Activated CD4-positive, alpha-beta T cell treated with anti-CD3 and anti-CD28 coated beads, Interleukin-2, amount 50 U/mL, for 4 hours (primary cell): ENCODE results near the gene AEBP1.
A peak's percentile ranks its signal among the peaks of the same experiment; 100 is the strongest.

ENCODE experiments used
- DNase-seq, 2 experiments: peaks; one replicate each; pipeline ENCODE4 v3.0.0-alpha.2; 2020

The AEBP1 gene

DNA sequence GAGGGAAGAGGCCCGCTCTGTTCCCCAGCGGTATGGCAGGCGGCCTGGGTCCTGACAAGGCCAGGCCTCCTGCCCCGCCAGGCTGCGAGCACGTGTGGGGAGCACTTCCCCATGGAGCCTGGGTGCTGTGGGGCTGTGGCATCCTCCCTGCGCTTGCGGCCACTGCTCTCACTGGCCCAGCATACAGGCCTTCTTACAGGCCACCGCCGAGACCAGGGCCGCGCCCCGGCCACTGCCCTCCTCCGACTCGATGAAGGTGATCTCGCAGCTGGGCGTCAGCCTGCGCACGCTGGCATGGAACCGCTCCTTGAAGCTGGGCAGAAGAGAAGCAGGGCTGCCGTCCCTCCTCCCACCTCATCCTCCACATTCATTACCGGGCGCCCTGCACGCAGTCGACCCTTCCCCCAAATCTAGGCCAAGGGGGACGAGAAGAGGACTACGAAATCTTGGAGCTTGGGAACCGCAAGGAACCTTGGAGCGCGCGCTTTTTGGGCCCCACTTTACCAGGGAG, 40.9 kb downstream of the AEBP1 start:
- DNase-seq: no peak

GRCh38 chr7:44145479-44145968, 41.4 kb downstream of the AEBP1 start:
- DNase-seq: peak; percentile 55 to 63

DNA sequence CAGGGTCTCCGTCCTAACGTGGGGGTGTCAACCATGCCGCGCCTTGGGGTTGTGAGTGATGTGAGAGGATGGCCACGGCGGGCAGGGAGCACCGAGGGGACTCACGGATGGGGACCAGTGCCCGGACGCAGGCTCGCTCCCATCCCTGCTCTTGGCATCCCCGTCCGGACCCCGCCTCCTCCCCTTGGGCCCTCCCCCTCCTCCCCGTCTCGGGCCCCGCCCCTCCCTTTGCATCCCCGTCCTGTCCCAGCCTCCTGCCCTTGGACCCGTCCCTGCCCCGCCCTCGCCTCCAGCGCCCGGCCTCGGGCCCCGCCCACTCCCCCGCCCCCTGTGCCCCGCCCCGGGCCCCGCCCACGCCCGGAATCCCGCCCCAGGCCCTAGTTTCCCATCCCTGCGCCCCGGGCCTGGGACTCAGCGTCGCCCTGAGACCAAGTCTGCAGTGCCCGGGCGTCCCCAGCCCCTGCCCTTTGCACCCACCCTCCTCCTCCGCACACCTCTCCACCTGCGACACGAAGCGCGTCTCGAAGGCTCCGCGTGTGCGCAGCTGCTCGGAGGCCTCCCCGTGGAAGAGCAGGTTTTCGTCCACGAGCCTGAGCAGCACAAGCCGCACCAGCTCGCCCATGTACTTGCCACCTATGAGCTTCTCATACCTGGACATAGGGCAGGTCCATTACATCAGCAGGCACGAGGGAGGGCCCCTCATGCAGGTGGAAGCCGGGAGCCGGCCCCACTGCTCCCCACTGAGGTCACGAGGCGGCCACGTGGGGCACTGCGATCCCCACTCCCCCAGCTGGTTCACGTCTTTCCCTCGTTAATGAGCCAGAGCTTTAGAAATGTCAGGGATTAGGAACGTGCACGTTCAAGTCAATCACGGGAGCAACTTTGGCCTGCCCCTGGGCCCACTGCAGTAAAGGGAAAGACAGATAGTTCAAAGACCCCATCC, 42.1 kb downstream of the AEBP1 start:
- peak; percentile 49 to 54 for DNase-seq

DNA sequence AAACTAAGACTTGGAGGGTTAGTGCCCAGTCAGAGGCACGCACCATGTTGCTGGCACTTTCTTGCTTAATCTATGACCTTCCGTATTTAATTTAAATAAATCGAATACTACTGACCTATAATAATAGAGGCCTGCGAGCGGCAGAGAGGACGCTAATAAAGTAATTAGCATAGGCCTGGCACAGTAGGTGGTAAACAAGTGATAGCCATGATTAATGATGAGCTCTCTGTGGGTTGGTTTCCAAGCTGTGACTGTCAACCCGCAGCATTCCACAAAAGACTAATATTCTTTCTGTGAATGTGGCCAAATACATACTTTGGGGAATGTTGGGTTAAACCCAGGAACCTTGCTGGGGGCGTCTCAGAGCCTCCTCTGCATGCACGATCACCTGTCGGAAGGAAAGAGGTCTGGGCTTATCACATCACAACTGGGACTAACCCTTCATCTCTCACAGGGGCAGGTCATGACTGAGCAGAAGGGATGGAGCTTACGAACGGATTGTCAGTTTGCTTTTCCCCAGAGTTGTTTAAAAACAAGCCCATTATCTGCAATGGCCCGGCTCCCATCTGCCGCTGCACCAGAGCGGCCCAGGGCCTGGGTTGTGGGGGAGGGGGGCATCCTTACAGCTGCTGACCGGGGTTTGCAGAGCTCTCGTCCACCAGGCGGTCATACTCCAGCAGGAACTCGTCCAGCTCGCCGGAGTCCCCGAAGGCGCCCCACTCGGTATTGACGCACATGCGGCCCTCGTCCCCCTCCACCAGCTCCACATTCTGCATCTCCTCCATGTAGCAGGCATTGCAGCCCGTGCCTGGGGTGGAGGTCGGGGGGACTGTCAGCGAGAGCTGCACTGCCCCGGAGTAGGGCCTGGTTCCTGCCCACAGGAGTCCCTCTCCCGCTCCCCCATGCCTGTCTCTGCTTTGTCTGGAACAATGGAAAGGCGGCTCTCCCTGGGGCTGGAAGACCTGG, 43.2 kb downstream of the AEBP1 start:
- DNase-seq: no peak

GRCh38 chr7:44148166-44148565, 44.0 kb downstream of the AEBP1 start:
- no peak for DNase-seq

DNA sequence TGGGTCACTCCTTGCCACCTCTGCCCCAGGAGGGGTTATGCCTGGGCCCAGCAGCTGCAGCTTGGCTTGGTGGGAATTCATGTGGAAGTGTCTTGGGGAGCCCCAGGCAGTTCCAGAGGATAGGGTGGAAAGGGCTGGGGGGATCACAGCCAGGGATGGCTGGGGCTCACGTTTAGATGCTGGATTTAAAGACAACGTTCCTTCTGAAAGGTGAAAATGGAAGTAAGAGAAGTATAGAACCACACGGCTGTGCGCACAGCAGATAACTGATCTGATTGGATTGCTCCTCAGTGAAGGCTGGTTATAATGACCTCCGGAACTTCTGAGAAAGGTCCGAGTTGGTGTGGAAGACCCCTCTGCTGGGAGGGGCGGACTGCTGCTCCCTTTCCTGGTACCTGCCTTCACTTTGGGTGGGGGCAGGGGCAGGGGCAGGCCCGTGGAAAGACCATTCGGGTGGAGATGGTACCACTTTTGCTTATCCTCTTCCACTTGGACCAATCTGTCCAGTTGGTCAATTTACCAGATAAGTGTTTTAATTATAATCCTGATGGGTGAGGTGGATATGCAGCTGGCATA, 44.9 kb downstream of the AEBP1 start:
- no peak for DNase-seq

DNA sequence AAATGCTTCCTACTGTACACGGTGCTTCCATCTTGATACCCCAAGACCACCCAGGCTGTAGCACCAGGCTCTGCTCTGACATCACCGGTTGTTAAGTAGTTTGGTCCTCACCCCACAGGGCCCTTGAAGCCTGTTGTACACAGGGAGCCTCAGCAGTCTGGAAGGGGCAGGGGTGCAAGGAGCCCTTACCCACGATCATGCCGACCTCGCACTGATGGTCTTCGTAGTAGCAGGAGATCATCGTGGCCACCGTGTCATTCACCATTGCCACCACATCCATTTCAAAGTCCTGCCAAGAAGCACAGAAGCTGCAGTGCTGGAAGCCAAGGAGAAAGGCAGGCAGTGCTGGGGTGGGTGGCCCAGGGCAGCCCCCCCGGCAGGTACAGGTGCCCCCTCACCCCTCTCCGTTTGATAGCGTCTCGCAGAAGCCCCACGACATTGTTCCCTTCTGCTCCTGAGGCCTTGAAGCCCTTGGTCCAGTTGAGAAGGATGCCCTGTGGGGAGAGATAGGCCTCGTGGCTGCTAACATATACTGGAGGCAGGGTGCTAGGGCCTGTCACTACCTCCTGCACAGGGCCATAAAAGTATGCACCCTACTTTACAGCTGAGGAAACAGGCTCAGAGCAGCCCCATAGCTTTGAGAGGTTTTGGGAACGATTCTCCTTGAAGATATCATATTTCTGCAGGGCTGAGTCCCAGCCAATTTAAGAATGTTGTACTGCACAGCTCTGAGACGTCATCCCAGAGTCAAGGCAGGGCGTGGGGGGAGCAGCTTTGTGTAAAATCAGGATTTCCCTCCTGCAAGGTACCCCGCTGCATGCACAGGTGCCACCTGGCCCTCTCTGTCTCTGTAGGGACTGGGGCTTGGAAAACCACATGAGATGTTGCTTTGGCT, 45.7 kb downstream of the AEBP1 start:
- DNase-seq: no peak

- DNase-seq: no peak
Measured at GRCh38 chr7:44150466-44150832, 46.3 kb downstream of the AEBP1 start.

DNA sequence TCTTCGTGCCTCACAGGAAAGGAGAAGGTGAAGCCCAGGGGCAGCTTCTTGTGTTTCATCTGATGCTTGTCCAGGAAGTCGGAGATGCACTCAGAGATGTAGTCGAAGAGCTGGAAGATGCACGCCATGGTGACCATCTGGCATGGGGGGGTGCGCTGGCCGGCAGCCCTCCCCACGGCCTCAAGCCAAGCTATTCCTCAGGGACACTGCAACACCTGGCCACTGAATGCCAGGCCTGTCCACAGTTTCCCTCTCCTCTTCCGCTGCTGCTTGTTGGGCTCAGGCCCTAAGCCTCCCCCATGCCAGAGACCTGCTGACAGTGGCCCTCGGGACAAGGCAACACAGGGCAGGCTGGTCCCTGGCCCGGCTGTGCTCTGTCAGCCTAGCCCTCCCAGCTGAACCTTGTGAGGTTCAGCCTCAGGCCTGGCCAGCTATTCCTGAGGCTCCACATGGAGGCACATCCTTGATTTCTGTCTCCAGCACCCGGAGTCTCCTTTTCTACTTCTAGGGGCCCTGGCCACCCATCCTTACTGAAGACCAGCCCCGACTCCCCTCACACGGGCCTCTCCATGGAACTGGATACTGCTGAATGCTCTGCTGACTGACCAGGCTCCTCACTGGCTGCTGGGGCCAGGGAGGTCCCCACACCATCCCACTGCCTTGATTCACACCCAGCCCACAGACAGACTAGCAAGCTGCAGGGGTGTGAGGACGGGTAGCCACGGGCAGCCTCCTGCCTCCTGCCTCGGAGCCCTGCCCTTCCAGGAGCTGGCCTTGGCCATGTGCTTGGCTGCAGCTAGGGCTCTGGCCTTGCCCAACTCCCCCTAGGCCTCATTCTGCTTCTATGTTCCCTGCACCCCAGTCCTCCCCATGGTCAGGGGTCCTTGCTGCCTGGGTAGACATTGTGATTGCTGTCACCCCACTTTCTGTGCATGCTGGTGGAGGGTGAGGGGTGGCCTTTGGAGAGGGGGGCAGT, 47.1 kb downstream of the AEBP1 start:
- DNase-seq: no peak

DNA sequence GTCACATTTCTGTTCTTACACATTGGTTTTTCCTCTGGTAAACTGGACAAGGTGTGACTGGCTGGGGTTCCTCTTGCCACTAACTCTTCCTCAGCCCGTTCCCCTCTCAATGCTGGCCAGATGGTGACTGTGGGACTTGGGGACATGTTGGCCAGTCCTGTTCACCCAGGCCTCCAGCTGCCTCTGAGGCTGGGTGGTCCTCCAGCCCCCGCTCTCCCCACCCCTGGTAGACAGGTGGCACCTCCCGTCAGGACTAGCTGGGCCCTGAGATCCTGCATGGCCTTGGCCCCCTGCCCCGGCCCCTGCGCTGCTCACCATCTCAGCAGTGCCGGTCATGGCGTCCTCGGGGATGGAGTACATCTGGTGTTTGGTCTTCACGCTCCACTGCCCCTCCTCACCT, 47.8 kb downstream of the AEBP1 start:
- no peak for DNase-seq

DNA sequence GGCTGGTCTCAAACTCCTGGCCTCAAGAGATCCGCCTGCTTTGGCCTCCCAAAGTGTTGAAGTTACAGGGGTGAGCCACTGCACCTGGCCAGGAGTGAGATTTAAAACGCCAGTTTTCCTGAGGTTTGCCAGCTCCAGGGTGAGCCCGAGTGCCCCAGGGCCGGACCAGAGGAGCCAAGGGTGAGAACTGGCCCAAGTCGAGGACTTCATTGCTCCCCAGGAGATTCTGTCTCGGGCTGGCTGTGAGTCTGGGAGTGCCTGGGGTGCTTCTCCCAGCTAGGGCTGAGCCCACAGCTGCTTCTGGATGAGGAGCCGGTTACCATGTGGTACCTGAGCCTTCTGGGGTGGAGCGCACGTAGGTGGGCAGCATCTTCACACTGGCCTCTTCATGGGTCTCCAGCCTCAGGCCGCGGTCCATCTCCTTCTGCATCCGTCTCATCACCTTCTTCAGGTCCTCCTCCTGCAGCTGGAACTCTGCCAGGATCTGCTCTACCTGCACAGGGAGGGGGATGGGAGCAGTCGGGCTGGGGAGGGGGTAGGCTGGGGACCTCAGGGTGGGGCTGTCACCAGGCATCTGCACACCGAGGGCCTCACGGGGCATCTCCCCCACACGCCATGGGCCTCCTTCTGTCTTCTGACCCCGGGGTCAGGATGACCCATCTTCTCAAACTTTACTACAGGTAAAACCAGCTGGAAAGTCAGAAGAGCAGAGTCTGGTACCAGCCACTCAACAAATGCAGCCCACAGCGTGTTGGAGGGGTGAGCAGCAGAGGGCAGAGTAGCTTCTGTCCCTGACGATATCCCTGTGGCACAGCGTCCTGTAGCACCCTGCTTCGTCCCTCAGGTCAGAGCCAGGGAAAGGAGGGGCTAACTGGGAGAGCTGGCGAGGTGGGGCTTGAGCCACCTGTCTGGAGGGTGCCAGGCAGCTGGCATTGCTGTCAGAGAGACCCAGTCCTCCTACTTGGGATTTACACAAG, 49.1 kb downstream of the AEBP1 start:
- DNase-seq: no peak

DNA sequence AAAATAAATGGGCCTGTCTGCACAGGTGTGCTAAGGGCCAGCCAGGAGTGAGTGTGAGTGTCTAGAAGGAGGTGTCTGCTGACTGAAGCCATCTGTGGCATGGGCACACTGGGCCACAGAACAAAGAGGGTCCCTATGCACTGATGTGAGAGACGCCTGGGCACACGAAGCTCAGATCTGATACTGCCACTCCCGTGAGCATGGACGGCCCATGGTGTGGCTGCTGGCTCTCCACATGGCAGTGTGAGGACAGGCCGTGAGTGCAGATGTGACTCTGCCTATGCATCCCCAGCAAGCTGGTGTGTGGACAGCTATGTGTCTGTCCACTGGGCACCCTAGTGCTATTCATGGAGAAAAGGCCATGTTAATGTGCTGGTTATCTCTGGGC, 49.8 kb downstream of the AEBP1 start:
- DNase-seq: no peak

DNA sequence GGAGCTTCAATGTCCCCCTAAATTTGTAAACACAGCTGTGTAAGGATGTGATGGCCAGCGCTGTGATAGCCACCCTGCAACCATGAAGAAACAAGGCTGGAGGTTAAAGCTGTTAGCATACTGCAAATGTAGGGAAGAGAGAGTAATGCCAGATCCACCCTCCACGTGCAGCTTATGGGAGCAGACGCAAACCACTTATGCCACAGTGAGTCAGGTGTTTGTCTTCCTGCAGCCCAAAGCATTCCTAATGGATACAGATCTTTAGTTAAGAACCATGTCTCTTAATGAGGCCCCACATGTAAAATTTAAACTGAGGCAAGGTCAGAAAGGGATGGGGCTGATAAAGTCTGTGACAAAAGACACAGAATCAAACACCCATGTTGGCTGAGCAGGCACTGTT, 50.6 kb downstream of the AEBP1 start:
- DNase-seq: no peak

DNA sequence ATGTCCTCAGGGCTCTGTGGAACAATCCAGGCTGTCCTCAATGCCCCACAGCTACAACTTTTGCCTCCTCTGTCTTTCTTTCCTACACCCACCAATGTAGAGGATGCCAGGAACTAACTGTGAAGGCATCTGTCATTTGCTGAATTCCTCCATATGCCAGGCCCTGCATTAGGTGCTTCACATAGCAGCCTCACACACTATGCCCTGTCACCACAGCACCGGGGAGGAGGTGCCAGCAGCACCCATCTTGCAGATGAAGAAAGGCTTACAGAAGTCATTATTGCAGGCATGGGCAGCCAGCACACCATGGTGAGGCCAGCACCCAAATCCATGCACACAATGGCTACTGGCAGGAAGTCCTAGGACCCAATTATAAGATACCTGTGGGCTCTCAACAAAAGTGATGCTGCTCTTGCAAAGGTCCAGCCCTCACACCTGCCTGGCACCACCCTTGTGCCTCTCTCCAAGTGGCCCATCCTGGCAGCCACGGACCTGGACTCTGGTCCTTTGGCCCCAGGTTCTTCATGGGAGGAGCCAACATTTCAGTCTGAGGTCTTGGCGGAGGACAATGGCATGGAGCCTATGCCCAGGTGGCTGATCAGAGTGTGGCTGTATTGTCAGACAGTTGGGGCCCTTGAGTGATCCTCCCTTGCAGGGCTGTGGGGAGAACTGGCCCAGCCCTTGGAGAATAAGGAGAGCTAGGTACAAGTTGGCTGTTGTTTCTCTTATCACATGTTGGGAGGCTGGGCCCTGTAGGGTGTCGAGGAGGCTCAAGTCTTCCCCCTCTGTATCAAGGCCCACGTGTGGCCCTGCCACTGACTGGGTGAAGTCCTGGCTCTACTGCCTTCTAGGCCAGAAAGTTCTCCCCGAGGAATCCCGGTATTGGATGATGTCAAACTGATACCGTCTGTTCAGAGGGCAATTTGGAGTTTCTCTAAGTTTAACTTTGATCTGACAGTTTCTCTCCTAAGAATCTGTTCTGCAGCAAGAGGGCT, 51.3 kb downstream of the AEBP1 start:
- DNase-seq: no peak

GRCh38 chr7:44156453-44157010, 52.4 kb downstream of the AEBP1 start:
- no peak for DNase-seq

GRCh38 chr7:44157116-44158080, 53.3 kb downstream of the AEBP1 start:
- no peak for DNase-seq
